GM20000 (cell line): ENCODE results near the gene ETV1.

Experiments
- DNase-seq: peaks from one replicate; pipeline ENCODE4 v3.0.0; 2012; ENCODE audit warnings: low spot score
- CTCF ChIP-seq: IDR thresholded peaks from 2 replicates; pipeline ENCODE4 v1.5.1; 2012; ENCODE audit warnings: mild to moderate bottlenecking, control low read depth; ENCODE audit errors: extremely low read depth, missing control alignments

Gene ETV1

GRCh38 chr7:13880789-13881188 is 108.7 kb downstream of the ETV1 start:
- DNase-seq: no peak
- TF ChIP-seq CTCF: no peak

GRCh38 chr7:13879994-13880686 is 109.3 kb downstream of the ETV1 start:
- no peak for DNase-seq
- TF ChIP-seq CTCF: no peak

GRCh38 chr7:13879143-13879542 is 110.3 kb downstream of the ETV1 start:
- TF ChIP-seq CTCF: no peak
- no peak for DNase-seq

GRCh38 chr7:13878154-13878553 is 111.3 kb downstream of the ETV1 start:
- DNase-seq: no peak
- no peak for TF ChIP-seq CTCF

- TF ChIP-seq CTCF: no peak
- DNase-seq: no peak
Observed at GRCh38 chr7:13875496-13876074, 113.9 kb downstream of the ETV1 start.

- no peak for TF ChIP-seq CTCF
Observed at GRCh38 chr7:13874783-13875182, 114.7 kb downstream of the ETV1 start.

GRCh38 chr7:13872709-13873108 is 116.8 kb downstream of the ETV1 start:
- TF ChIP-seq CTCF: no peak

More at GRCh38 chr7:13874783-13875182, 114.7 kb downstream of the ETV1 start:
- no peak for DNase-seq

More at GRCh38 chr7:13872709-13873108, 116.8 kb downstream of the ETV1 start:
- no peak for DNase-seq
